DND-41 (cell line): ENCODE data around the gene RAD9A.

Experiments used
- ATAC-seq: fragments of 200-7000 bp; cut with Tn5 transposase; 3 replicates; pipeline ENCODE4 v1.9.1; 2021; ENCODE audit warnings: low read depth; ENCODE audit not compliant: insufficient read depth
- DNase-seq: peaks from one replicate; pipeline ENCODE4 v3.0.0-alpha.2; 2020
- H2AFZ ChIP-seq: 2 replicates; pipeline ENCODE4 v1.6.0; 2012; ENCODE audit warnings: low read depth, low read length
- H3K27ac ChIP-seq: 2 replicates; pipeline ENCODE4 v1.5.1; 2012; ENCODE audit warnings: low read length, inconsistent platforms
- H3K27me3 ChIP-seq: fragments of 200-600 bp; sonication (generic); 2 replicates; pipeline ENCODE4 v1.6.0; 2012; ENCODE audit warnings: low read length, mild to moderate bottlenecking, inconsistent platforms; ENCODE audit not compliant: insufficient read depth, poor library complexity
- H3K36me3 ChIP-seq: 2 replicates; pipeline ENCODE4 v1.5.1; 2012; ENCODE audit warnings: low read length, inconsistent platforms; ENCODE audit not compliant: insufficient read depth
- H3K4me1 ChIP-seq: 2 replicates; pipeline ENCODE4 v1.5.1; 2012; ENCODE audit warnings: mild to moderate bottlenecking, low read length; ENCODE audit not compliant: insufficient read depth
- H3K4me2 ChIP-seq: 2 replicates; pipeline ENCODE4 v1.6.0; 2012; ENCODE audit warnings: mild to moderate bottlenecking, moderate library complexity, low read length, inconsistent platforms; ENCODE audit not compliant: insufficient read depth
- H3K4me3 ChIP-seq, 2 experiments: fragments of 200-600 bp in 1 of 2; shearing (Covaris generic) in 1 of 2; 2 replicates each; pipeline ENCODE4 v1.5.1; 2012 to 2016; ENCODE audit warnings: inconsistent platforms in 2 of 2, low read length in 2 of 2, mild to moderate bottlenecking in 2 of 2, low read depth in 1 of 2, moderate library complexity in 1 of 2
- H3K79me2 ChIP-seq: 2 replicates; pipeline ENCODE4 v1.6.0; 2012; ENCODE audit warnings: low read length, inconsistent platforms; ENCODE audit not compliant: insufficient read depth
- H3K9ac ChIP-seq: 2 replicates; pipeline ENCODE4 v1.6.0; 2012; ENCODE audit warnings: low read depth, mild to moderate bottlenecking, inconsistent platforms, low read length, moderate library complexity
- H3K9me3 ChIP-seq: 2 replicates; pipeline ENCODE4 v1.5.1; 2012; ENCODE audit warnings: low read length, moderate library complexity, mild to moderate bottlenecking, inconsistent platforms; ENCODE audit not compliant: insufficient read depth, severe bottlenecking
- H4K20me1 ChIP-seq: 2 replicates; pipeline ENCODE4 v1.6.0; 2012; ENCODE audit warnings: low read length; ENCODE audit not compliant: insufficient read depth
- CTCF ChIP-seq: IDR thresholded peaks from 2 replicates; pipeline ENCODE4 v1.5.1; 2012; ENCODE audit warnings: borderline replicate concordance, low read length, moderate library complexity, mild to moderate bottlenecking; ENCODE audit not compliant: poor library complexity, severe bottlenecking; ENCODE audit errors: extremely low read depth
- EZH2 ChIP-seq: IDR thresholded peaks from 3 replicates; pipeline ENCODE4 v1.6.1; 2012; ENCODE audit warnings: borderline replicate concordance, low read depth, mild to moderate bottlenecking, moderate library complexity, low read length, inconsistent platforms; ENCODE audit not compliant: severe bottlenecking

Gene RAD9A

GRCh38 chr11:67356864-67357561 lies 34.8 kb upstream of the RAD9A start:
- ATAC-seq (peak; percentile 39), DNase-seq (peak; percentile 74)
- Histone ChIP-seq H3K4me1 (peaks cover 30% of the 10 kb centered on the region), H3K9me3 (no peaks in the 10 kb centered on the region), H3K36me3 (no peaks in the 10 kb centered on the region), H3K79me2 (peaks cover 8% of the 10 kb centered on the region), H3K27me3 (no peaks in the 10 kb centered on the region), H3K27ac (no peak overlapping the region), H3K4me3 (no peak overlapping the region), H3K9ac (peak overlapping the region; percentile 8; the same call in 1 of the 2 replicates), H4K20me1 (no peaks in the 10 kb centered on the region), H3K4me2 (peak overlapping the region; percentile 36), H2AFZ (peak overlapping the region; percentile 40)
- TF ChIP-seq CTCF (peak; percentile 99), EZH2 (no peak)

DNA sequence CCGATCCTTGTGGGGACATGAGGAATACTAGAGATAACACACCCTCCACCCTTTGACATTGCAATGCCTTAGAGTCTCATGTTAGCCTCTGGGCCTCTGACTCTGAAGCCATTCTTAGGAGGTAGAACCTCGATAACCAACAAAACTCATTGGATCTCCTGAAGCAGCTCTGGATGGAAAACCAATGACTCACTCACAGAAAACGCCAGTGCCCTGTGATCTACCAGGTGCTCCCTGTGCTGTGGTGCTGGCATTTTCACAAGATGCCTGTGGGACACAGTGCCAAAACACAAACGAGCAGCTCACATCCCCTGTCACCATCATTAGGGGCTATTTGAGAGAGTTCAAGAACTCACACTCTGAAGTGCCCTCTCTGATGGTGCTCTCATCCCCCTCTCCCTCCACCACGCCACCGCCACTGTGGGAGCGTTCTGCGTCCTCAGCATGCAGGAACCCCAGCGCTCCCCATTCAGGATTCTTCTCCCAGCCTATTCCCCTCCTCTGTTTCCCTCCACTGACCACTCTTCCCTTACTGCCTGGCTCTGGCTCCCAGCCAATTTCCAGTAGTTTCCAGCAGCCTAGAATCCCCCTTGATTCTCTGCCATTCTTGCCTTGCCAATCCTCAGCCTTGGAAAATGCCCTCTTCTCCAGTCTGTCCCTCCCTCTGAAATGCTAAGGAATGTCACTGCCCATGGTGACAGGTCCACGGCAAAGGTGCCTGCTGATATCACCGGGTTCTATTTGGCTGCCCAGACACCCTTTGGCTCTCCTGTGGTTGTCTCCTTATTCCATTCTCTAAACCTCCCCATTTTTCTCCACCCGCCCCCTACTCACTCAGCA lies 33.7 kb upstream of the RAD9A start:
- Histone ChIP-seq H3K27me3 (no peaks in the 10 kb centered on the region), H3K9me3 (no peaks in the 10 kb centered on the region), H3K36me3 (no peaks in the 10 kb centered on the region), H3K9ac (no peak overlapping the region), H3K4me2 (no peak overlapping the region), H3K4me1 (peaks cover 21% of the 10 kb centered on the region), H3K27ac (no peak overlapping the region), H3K79me2 (peaks cover 1% of the 10 kb centered on the region), H3K4me3 (no peak overlapping the region), H2AFZ (no peak overlapping the region), H4K20me1 (no peaks in the 10 kb centered on the region)
- DNase-seq (no peak), ATAC-seq (no peak)
- TF ChIP-seq CTCF: no peak
- TF ChIP-seq EZH2: no peak

DNA sequence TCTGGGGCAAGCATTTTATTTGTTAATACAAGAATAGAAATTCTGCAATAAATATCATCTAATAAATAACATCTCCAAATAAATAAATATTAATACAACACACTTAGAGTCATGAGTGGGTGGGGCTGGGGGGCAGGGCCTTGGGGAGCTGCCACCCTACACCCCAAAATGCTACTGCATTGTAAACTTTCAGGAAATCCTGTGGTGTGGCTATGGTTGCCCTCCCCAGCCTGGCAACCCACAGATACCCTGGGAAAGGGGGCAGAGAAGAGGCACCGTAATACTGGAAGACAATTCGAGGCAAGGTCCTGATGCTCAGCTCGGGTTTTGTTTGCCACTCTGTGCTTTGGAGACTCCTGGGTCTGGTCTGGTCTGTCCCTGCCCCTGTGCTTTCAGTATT lies 27.6 kb upstream of the RAD9A start:
- no peaks in the 10 kb centered on the region for H4K20me1 ChIP-seq
- DNase-seq (no peak), ATAC-seq (no peak)
- H3K4me2 ChIP-seq: no peak overlapping the region
- no peaks in the 10 kb centered on the region for H3K4me1 ChIP-seq
- peaks cover 7% of the 10 kb centered on the region for H3K27me3 ChIP-seq
- H3K9ac ChIP-seq: no peak overlapping the region
- TF ChIP-seq CTCF (no peak), EZH2 (no peak)
- no peaks in the 10 kb centered on the region for H3K9me3 ChIP-seq
- H2AFZ ChIP-seq: no peak overlapping the region
- H3K27ac ChIP-seq: no peak overlapping the region
- no peak overlapping the region for H3K4me3 ChIP-seq
- H3K79me2 ChIP-seq: no peaks in the 10 kb centered on the region
- H3K36me3 ChIP-seq: no peaks in the 10 kb centered on the region
